GM10847 (cell line): ENCODE results near the gene TRIM71.

Experiments
- POLR2A ChIP-seq: IDR thresholded peaks from 2 replicates; pipeline ENCODE4 v1.6.1; 2011; ENCODE audit not compliant: insufficient read length; ENCODE audit errors: extremely low read depth

Gene TRIM71

DNA sequence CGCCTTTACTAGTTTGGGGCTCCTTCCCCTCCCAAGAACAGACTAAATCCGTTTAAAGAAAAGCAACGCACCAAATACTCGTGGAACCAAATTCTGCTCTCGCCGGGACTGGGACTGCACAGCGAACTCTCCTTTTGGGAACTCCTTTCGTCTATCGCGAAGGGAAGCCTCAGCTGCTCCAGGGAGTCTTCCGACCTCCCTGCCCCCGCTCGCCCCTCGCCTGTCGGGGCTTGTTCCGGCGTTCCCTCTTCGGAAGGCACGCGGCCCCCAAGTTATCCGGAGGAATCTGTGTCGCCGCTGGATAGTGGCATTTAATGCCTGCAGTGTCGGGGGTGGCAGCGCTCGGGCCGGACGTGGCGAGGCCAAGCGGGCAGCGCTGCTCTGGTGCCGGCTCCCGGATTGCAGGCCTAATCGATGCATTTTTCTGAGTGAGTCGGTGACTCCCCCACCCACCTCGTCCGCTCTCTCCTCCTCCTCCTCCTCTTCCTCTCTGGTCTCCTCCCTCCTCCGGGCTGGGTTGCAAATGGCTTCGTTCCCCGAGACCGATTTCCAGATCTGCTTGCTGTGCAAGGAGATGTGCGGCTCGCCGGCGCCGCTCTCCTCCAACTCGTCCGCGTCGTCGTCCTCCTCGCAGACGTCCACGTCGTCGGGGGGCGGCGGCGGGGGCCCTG is at the start of gene TRIM71:
TSS of gene TRIM71 (plus strand) at position 440 of the 671 bp plus-strand sequence. CDS start at position 524, 84 bp downstream.
- no peak for TF ChIP-seq POLR2A

DNA sequence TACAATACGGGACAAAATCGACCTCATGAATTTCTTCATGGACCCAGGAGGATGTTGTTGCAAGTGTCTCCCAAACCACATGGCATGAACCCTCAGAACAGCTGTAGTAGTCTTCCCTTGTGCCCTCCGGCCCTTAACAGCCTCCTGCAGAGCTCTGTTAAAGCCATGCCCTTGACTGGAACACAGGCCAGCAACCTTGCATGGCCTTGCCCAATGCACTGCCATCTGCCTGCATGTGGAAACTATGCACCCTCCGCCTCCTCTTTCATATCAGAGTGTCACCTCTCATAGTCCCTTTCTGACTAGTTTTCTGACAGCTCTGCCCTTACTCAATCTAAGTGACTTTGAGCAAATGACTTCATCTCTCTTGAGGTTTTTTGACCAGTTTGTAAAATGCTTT is 39.4 kb upstream of the TRIM71 start:
- TF ChIP-seq POLR2A: no peak

DNA sequence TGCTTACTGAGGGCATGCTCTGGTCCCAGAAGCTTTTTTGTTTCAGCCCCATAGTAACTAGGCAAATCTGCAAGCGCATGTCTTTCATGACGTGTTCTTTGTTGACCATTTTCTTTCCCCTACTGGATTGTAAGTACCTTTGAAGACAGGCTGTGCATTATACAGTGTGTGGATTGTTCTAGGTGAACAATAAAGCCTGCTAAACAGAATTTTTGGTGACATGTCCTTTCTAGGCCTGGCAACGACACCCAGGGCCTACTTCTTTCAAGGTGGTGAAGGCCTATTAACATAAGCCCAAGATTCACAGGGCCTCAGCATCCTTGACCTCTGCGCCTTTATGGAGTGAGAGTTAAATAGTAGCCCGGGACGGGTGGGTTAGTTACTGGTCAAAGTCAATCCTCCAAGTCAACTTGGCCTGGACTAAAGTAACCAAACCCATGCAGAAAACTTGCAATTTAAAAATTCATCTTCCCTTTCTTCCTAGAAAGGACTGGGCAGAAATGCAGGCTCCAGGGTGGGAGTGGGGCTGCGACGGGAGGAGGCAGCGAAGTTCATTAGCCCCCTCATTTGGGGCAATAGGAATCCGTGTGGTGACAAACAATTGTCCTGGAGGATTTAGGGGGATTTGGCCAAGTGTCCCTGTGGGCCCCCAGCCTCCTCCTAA is 37.6 kb upstream of the TRIM71 start:
- TF ChIP-seq POLR2A: no peak

DNA sequence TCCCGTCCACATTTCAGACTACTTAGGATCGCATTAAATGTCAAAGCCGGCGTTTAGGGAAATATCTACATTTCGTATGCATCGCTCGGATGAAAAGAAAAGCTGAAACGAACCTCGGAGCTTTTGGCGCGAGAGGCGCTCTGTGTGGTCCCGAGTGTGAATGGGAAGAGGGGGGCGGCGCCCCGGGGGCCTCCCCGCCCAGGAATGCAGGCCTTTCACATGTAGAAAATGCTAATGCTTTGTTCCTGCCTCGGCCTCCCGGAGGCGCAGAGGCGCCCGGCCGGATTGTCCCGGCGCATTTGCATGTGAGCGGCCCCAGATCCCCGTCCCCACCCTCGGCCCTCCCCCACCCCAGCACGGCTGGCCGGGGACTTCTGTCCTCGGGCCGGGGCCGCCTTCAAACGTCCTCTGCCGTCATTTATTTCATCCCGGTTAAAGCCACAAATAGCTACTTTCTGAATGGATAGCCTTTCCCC is 37.0 kb upstream of the TRIM71 start:
- TF ChIP-seq POLR2A: no peak

DNA sequence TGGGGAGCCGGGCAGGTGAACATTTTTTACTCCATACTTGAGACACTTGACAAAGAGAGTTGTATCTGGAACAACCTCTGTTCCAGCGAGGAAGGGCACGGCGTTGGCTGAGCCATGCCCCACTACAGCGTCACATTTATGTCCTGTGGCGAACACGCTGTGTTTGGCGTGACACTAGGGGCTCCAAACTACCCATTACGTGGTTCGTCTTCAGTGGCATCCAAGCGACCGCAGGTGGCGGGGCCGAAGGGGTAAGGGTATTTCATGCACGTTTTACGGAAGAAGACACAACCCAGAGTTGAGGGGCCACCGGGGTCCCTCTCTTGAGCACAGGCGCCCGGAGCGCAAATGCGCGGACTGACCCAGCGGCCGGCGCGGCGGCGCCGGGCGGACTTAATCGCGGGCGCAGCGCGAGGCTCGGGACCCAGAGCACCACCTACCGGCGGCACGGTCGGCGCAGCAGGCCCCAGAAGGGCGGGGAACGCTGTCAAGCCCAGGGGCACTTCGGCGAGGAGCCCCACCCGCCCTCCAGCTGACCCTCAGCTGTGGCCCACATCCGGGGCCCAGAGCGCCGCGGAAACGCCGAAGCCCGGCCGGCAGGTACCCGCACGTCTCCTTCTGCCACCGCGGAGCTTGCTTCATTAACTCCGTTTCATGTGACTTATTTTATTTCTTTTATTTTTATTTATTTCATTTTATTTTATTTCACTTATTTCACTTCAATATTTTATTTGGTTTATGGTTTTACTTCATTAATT is 36.4 kb upstream of the TRIM71 start:
- TF ChIP-seq POLR2A: no peak

DNA sequence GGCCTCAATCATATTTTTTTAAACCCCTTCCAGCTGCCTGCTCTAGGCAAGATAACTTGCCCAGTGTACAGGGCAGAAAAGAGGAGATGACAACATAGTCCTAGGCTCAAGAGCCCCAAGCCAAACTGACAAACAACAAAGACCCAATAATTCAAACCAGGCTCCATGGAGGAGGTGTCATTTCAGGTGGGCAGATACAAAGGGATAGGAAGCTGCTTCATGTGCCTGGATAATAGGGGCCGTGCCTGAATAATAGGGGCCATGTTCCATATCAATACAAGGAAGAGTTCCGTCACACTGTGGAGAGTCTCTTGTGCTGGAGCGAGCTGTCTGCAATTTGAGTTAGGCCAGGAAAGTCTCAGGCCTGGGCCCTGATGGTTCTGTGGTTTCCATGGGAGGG is 35.4 kb upstream of the TRIM71 start:
- TF ChIP-seq POLR2A: no peak

DNA sequence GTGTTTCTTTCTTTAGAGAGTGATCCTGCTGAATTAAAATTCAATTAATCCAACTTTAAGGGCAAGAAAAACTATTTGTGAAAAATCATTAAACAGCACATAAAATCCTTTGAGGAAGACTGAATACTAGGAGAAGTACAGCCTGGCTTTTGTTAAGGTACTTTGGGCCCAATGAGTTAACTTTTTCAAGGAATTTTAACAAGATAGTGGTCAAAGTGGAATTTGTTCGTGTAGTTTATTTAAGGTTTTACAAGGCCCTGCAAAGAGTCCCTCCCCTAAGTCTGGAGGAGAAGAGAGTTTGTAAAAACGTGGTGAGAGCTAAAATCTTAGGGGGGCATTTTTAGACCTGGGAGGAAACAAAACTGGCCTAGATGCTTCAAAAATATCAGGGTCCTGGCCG is 26.0 kb upstream of the TRIM71 start:
- TF ChIP-seq POLR2A: no peak

DNA sequence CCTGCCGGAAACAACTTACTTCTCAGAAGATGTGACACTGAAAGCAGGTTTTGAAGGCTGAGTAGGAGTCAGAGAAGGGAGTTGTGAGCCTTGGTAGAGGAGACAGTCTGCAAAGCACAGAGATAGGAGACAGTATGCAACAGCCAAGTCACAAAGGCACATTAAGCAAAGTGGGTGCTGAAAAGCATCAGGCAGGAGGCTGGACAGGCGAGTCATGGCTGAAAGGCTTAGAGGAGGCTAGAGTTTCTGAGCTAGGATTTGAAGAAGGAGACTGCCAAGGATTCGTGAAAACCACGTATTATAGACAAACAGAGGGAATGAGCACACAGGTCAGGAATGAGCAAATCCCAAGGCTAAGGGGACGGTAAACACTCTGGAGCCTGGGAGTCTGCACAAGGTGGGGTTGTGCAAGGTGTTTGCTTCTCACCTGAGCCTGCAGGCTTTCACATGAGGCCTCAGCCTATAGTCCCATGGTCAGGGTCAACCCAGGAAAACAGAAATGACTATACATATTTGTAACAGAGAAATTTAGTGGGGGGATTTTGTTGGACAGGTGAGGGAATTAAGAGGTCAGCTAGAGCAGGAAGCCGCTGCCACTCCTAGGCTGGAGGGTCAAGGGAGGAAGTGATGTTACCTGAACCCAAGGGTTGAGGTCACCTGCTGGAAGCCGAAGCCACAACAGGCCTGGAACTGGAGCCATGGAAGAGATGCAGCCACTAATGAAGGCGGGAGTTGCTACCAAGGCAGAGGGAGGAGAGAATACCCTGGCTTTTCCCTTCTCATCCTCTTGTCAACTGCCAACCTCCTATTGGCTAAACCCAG is 23.1 kb upstream of the TRIM71 start:
- no peak for TF ChIP-seq POLR2A

DNA sequence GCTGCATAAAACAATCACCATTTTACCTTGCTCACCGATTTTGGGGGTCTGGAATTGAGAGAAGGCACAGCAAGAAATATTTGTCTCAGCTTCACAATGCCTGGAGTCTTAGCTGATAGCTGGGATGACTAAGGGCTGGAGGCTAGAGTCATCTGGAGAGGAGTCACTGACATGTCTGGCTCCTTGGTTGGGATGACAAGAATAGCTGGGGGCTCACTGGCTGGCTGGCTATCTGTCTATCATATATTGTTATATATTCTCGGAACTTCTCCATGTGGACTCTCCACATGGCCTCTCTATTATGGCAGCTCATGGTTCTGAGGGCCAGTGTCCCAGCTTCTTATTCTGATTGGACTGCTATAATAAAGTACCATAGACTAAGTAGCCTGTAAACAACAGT is 20.0 kb upstream of the TRIM71 start:
- no peak for TF ChIP-seq POLR2A

DNA sequence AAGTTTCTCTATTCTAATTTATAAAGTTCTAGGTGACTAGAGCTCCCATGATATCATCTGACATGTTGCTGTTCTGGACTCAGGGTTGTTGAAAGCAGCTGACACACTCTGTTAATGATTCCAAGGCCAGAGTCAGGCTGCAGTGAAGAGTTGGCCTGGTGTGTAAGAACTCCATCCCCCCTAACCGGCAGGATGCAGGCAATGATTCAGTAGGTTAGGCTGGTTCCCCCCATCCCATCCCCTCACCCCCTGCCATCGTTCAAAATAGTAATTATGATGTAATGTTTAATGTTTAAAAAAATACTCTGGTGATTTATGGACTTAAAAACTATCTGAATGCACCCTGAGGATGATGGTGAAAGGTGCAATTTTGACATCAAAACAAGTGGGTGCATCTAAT is 4.6 kb upstream of the TRIM71 start:
- no peak for TF ChIP-seq POLR2A

DNA sequence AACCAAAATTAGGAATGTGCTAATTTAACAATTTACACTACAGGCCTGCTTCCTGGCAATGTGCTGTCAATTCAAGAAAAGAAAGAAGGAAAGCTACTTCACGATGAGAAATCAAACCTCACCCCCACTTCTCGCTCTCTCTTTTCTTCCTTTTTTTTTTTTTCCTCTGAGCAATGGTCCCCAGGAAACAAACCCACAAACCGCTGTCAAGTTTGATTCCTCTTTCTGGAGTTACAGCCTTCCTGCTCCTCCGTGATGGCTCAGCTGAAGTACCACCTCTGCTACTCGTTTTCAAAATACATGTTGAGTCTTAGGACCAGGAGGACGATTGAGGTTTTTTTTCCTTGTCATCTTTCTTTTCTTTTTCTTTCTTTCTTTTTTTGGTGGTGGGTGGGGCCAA is 3.4 kb upstream of the TRIM71 start:
- no peak for TF ChIP-seq POLR2A

DNA sequence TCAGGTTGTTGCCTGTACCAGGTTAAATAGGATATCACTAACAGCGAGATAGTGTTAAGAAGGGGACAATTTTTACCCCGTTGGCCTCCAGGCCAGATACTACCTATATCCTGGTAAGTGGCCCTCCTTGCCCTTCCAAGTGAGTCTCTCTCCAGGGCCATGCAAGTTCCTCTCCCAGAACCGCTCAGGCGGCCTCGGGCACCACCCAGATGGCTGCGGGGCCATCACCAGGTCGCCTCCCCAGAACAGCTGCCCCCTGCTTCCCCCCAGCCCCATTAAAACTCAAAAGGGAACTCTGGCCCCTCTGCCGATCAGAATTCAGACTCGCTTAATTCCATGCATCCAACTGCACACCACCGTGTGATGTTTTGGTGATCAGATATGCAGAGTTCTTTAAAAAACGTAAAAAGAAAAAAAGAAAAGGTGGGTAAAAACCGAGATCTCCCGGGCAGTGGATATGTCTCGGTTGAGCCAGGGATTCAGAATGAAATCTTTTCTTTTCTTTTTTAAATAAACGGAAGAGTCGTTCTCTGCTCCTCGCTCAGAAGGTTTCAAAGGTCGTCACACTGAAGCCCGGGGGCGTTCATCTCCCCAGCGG is 1.9 kb upstream of the TRIM71 start:
- no peak for TF ChIP-seq POLR2A

DNA sequence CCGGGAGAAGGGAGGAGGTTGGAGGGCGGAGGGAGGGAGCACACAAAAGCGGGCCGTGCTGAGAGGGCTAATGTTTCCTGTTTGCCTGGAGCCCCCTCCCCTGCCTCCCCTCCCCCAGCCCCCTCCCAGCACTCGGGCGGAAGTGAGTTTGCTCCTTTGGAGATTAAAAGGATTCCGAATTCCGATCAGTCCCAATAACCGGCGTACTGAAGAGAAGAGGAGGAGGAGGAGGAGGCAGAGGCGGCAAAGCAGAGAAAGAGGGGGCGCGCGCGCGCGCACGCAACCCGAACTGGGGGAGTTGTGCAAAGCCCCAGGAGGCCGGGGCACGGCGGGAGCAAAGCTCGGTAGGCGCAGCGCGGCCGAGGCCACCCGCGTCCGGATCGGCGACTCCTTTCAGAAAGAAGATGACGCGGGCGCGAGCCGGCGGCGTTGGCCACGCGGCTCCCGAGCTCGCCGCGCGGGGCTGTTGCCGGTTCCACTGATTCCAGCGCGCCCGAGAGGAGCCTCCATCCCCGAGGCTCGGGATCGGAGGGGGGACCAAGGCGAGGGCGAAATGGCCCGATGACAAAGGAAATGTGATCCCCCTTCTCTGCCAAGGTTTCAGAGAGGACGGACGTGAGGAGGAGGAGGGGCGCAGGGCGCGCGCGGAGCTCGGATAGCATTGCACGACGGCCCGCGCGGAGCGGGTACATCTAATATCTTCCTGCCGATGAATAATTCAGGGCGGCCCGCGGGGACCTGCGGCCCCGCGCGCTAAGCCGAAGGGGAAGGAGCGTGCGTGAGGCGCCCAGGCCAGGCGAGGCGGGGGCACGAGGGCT is 1.1 kb upstream of the TRIM71 start:
- TF ChIP-seq POLR2A: no peak

DNA sequence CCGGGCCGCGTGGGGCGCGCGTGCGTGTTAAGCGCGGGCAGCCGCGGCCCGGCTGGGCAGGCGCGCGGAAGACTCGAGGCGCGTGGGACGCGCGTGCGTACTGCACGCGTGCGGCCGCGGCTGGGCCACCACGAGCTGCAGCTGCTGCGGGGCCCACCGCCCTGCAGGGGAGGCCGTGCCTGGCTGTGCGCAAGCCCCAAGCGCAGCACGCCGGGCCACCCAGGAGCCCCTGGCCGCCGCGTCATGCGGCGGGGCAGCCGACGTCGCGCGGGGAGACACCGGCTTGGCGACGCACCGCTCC is 590 bp upstream of the TRIM71 start:
- no peak for TF ChIP-seq POLR2A
